Endothelial cell of umbilical vein (primary cell): Measurements from ENCODE around the gene RPUSD4. TPM values are rescaled to one million over a fixed set of nuclear protein-coding genes. Genes with fewer than 3 reads are reported as not detected.
A peak's percentile ranks its signal among the peaks of the same experiment; 100 is the strongest.

ENCODE experiments used
- BruUV-seq: library from RNA; stranded (reverse); fragments of 400-500 nt; replicated peaks from 2 replicates; lab custom pipeline; 2021; lab: Mats Ljungman, UMichigan
- CTCF ChIA-PET: fragments of 300-600, 350-600 bp; sonication (Branson Sonifier 250); formaldehyde crosslinking; loops from one replicate; lab custom pipeline; 2021; ENCODE audit warnings: antibody characterized with exemption, inconsistent platforms; lab: Charles Lee
- POLR2A ChIA-PET: fragments of 300-600, 350-600 bp; sonication (Branson Sonifier 250); formaldehyde crosslinking; loops from one replicate; lab custom pipeline; 2021; ENCODE audit warnings: antibody characterized with exemption, inconsistent platforms; lab: Charles Lee
- DNase-seq: peaks from one replicate; pipeline ENCODE4 v3.0.0-alpha.2; 2011; ENCODE audit warnings: low read depth, low spot score
- FAIRE-seq: peaks from 2 replicates; lab custom pipeline; 2011; peaks lifted over from hg19 to GRCh38; lab: Jason Lieb, UNC
- H2AFZ ChIP-seq: 2 replicates; pipeline ENCODE4 v1.6.0; 2012; ENCODE audit warnings: low read depth, low read length, control low read depth, inconsistent platforms
- H3K27ac ChIP-seq: 2 replicates; pipeline ENCODE4 v1.5.1; 2011; ENCODE audit warnings: low read depth, mild to moderate bottlenecking, control low read depth, low read length, moderate library complexity; ENCODE audit not compliant: insufficient read depth
- H3K27me3 ChIP-seq, 2 experiments: 2 replicates each; pipeline versions ENCODE4 v1.6.0 to v1.6.1; 2011; ENCODE audit warnings: low read length in 2 of 2, mixed read lengths in 1 of 2; ENCODE audit not compliant: control insufficient read depth in 2 of 2, insufficient read depth in 2 of 2
- H3K36me3 ChIP-seq, 2 experiments: 2 replicates in 1 of 2; 3 replicates in 1 of 2; pipeline ENCODE4 v1.5.1; 2011; ENCODE audit warnings: low read length in 2 of 2, mild to moderate bottlenecking in 1 of 2, moderate library complexity in 1 of 2; ENCODE audit not compliant: control insufficient read depth in 2 of 2, insufficient read depth in 2 of 2; ENCODE audit errors: extremely low read depth in 1 of 2
- H3K4me1 ChIP-seq: 3 replicates; pipeline ENCODE4 v1.5.1; 2011; ENCODE audit warnings: mild to moderate bottlenecking, low read length; ENCODE audit not compliant: control insufficient read depth, insufficient read depth; ENCODE audit errors: extremely low read depth
- H3K4me2 ChIP-seq: 2 replicates; pipeline ENCODE4 v1.6.1; 2011; ENCODE audit warnings: low read length, control low read depth, mixed read lengths; ENCODE audit not compliant: insufficient read depth
- H3K4me3 ChIP-seq, 3 experiments: fragments of 200-600 bp in 1 of 3; sonication (generic), shearing (Covaris generic) in 1 of 3; replicated peaks in 1 of 3; 2 replicates each; pipeline ENCODE4 v1.5.1; 2011 to 2016; ENCODE audit warnings: control low read depth in 3 of 3, low read length in 3 of 3, mild to moderate bottlenecking in 2 of 3, inconsistent platforms in 1 of 3, low read depth in 1 of 3, moderate library complexity in 1 of 3; ENCODE audit not compliant: insufficient read depth in 1 of 3
- H3K79me2 ChIP-seq: 2 replicates; pipeline ENCODE4 v1.6.0; 2012; ENCODE audit warnings: low read length, inconsistent platforms; ENCODE audit not compliant: control insufficient read depth, insufficient read depth
- H3K9ac ChIP-seq: replicated peaks from 2 replicates; pipeline ENCODE3; 2011; ENCODE audit warnings: low read length, control low read depth; ENCODE audit not compliant: insufficient read depth; ENCODE audit errors: extremely low read depth
- H3K9me1 ChIP-seq: replicated peaks from 3 replicates; pipeline ENCODE4 v1.6.0; 2011; ENCODE audit warnings: mild to moderate bottlenecking, low read length; ENCODE audit not compliant: control insufficient read depth, insufficient read depth; ENCODE audit errors: extremely low read depth
- H3K9me3 ChIP-seq: replicated peaks from 2 replicates; pipeline ENCODE4 v1.5.1; 2012; ENCODE audit warnings: low read length, inconsistent platforms; ENCODE audit not compliant: control insufficient read depth, insufficient read depth
- H4K20me1 ChIP-seq: replicated peaks from 2 replicates; pipeline ENCODE3; 2011; ENCODE audit warnings: mild to moderate bottlenecking, low read length; ENCODE audit not compliant: control insufficient read depth, insufficient read depth; ENCODE audit errors: extremely low read depth
- EZH2 ChIP-seq: IDR thresholded peaks from 2 replicates; pipeline ENCODE4 v1.6.1; 2012; ENCODE audit warnings: borderline replicate concordance, low read depth, mild to moderate bottlenecking, moderate library complexity, low read length, inconsistent platforms; ENCODE audit not compliant: severe bottlenecking
- FOS ChIP-seq: IDR thresholded peaks from 2 replicates; pipeline ENCODE4 v1.6.1; 2011; ENCODE audit warnings: mild to moderate bottlenecking, low read length, moderate library complexity, borderline replicate concordance; ENCODE audit not compliant: insufficient read depth
- GATA2 ChIP-seq: IDR thresholded peaks from 2 replicates; pipeline ENCODE4 v1.7.0; 2011; ENCODE audit warnings: low read depth, mild to moderate bottlenecking, moderate library complexity, mixed read lengths, low read length; ENCODE audit not compliant: insufficient read length, insufficient read depth
- JUN ChIP-seq: IDR thresholded peaks from 2 replicates; pipeline ENCODE4 v1.6.1; 2011; ENCODE audit warnings: borderline replicate concordance, low read depth; ENCODE audit not compliant: insufficient read length, insufficient read depth
- MAX ChIP-seq: IDR thresholded peaks from 2 replicates; pipeline ENCODE4 v1.6.1; 2011; ENCODE audit not compliant: insufficient read depth, insufficient read length
- MYC ChIP-seq: IDR thresholded peaks from one replicate; pipeline ENCODE4 v1.6.1; 2011; ENCODE audit warnings: mild to moderate bottlenecking, low read depth, low read length
- POLR2A ChIP-seq: IDR thresholded peaks from 2 replicates; pipeline ENCODE4 v1.6.1; 2012; ENCODE audit warnings: low read depth, mild to moderate bottlenecking, control low read depth, low read length
- POLR2AphosphoS5 ChIP-seq: IDR thresholded peaks from 2 replicates; pipeline ENCODE4 v1.6.1; 2012; ENCODE audit warnings: low read depth, mild to moderate bottlenecking, control low read depth, low read length, moderate library complexity; ENCODE audit not compliant: insufficient read depth
- dilution Hi-C: fragments of 300-500 bp; cut with MboI; formaldehyde crosslinking; loops from one replicate; pipeline ENCODE4 v1.15.0; 2019; ENCODE audit warnings: low sequenced_read_pairs; ENCODE audit not compliant: extremely low pct_ligation_motif_present
- intact Hi-C: fragments of 100-400 bp; cut with micrococcal nuclease; formaldehyde crosslinking; loops from one replicate; pipeline ENCODE4 v1.10.0; 2022
- polyA plus RNA-seq, 4 experiments: library from polyadenylated mRNA; depleted of rRNA in 3 of 4; stranded (reverse) in 3 of 4; unstranded in 1 of 4; fragments of >200 nt; gene quantifications; 2 replicates each; pipeline versions ENCODE4 v1.2.1 to v1.2.3, GENCODE V29; 2011 to 2012; ENCODE audit warnings: missing spikeins in 1 of 4
- total RNA-seq: library from RNA; stranded (reverse); gene quantifications from 2 replicates; pipeline ENCODE4 v1.2.3, GENCODE V29; 2021
- TF ChIP-seq, protein P1 (sequence below), 2 donors: IDR thresholded peaks; 1 replicate in 1 of 2; 2 replicates in 1 of 2; pipeline ENCODE4 v1.5.1; 2011; ENCODE audit warnings: low read length in 2 of 2, mild to moderate bottlenecking in 2 of 2, moderate library complexity in 2 of 2, control low read depth in 1 of 2, inconsistent platforms in 1 of 2, low read depth in 1 of 2; ENCODE audit not compliant: insufficient read depth in 1 of 2; ENCODE audit errors: extremely low read depth in 1 of 2

Gene RPUSD4
- total and polyA plus RNA-seq, 2 donors (not counting 3 experiments of a cell fraction or from before 2014, with no cell fraction given), result 37.8 to 40.8 TPM

DNA sequence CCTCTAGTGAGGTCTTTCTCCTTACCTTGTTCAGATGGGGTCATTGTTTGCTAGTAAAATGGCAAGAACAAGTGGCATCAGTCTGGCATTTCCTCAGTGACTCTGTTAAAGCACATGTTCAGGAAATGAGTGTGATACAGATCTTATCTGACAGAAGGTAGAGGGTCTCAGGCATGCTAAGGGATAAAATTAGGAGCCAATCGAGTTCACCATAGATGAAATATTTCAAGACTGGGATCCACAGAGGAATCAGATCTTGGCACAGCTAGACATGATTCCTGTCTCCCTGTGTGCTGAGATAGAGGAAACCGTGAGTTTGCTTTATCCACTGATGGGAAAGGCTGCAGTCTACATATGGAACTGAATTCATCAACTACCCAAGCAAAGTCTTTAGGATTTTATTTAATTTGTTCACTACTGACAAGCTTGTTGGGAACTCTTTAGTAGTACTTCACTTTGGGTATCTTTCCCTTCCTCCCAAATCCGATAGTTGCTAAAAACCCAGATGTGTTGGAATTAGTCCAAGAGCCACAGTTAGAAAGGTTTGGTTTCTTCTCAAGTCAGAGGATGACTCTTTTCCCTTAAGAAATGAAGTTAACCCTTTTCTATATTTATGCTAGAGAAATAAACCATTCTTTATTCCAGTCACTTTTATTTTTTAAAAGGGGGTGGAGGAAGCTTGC lies 18.5 kb upstream of the RPUSD4 start:
- H3K9ac ChIP-seq, result no peak overlapping the region
- peak; percentile 54 for DNase-seq
- no peaks in the 10 kb centered on the region for H3K36me3 ChIP-seq
- peak overlapping the region; percentile 61 for H3K27ac ChIP-seq
- peaks cover 30% of the 10 kb centered on the region for H3K4me1 ChIP-seq
- ChIA-PET POLR2A (interaction anchor here (1.1 kb wide), 1 partner anchor 31 kb away, joined by 3 read pairs; no protein-coding TSS in a partner anchor), CTCF (interaction anchor here (1.0 to 1.4 kb wide), 6 partner anchors 11 to 288 kb away, joined by 3 to 4 read pairs (median 4); partner anchors contain the start of genes FAM118B and RPUSD4)
- TSS peak; percentile 75 for BruUV-seq
- no peaks in the 10 kb centered on the region for H3K9me3 ChIP-seq
- no peak overlapping the region for H2AFZ ChIP-seq
- no peaks in the 10 kb centered on the region for H3K9me1 ChIP-seq
- intact Hi-C loops (loop anchor here (1.0 kb wide), 2 partner anchors 16 to 19 kb away; partner anchors contain the start of genes FAM118B and RPUSD4), dilution Hi-C loops (no loop called here)
- peak; percentile 85 for FAIRE-seq
- peak overlapping the region; percentile 43 for H3K4me2 ChIP-seq
- no peaks in the 10 kb centered on the region for H4K20me1 ChIP-seq
- H3K79me2 ChIP-seq, result peaks cover 20% of the 10 kb centered on the region
- no peaks in the 10 kb centered on the region for H3K27me3 ChIP-seq
- H3K4me3 ChIP-seq, result no peak overlapping the region
- TF ChIP-seq GATA2, result peak; percentile 91
- TF ChIP-seq EZH2, result no peak
- TF ChIP-seq, protein P1, sequence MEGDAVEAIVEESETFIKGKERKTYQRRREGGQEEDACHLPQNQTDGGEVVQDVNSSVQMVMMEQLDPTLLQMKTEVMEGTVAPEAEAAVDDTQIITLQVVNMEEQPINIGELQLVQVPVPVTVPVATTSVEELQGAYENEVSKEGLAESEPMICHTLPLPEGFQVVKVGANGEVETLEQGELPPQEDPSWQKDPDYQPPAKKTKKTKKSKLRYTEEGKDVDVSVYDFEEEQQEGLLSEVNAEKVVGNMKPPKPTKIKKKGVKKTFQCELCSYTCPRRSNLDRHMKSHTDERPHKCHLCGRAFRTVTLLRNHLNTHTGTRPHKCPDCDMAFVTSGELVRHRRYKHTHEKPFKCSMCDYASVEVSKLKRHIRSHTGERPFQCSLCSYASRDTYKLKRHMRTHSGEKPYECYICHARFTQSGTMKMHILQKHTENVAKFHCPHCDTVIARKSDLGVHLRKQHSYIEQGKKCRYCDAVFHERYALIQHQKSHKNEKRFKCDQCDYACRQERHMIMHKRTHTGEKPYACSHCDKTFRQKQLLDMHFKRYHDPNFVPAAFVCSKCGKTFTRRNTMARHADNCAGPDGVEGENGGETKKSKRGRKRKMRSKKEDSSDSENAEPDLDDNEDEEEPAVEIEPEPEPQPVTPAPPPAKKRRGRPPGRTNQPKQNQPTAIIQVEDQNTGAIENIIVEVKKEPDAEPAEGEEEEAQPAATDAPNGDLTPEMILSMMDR (IDR thresholded peaks at IDR 0.05; ENCODE audit: extremely low read depth in 1 of 2, insufficient read depth in 1 of 2, low read depth in 1 of 2, low read length in 2 of 2), result no peak
- TF ChIP-seq POLR2AphosphoS5, result no peak
- TF ChIP-seq POLR2A, result no peak
- TF ChIP-seq FOS, result peak; percentile 15
- no peak for TF ChIP-seq MYC
- peak; percentile 74 for TF ChIP-seq JUN
- TF ChIP-seq MAX, result peak; percentile 66
